Thyroid gland (tissue), 4 donors: ENCODE measurements around the gene PFDN1.

Experiments used
- POLR2A ChIP-seq, 2 donors: fragments of 450-650 bp; IDR thresholded peaks; one replicate each; pipeline ENCODE4 v1.6.1; 2017; ENCODE audit warnings: antibody characterized with exemption in 2 of 2, mild to moderate bottlenecking in 2 of 2, moderate library complexity in 1 of 2
- TF ChIP-seq, protein P1 (sequence below), 6 experiments: fragments of 200-600 bp in 3 of 6; fragments of 450-650 bp in 3 of 6; sonication (generic) in 3 of 6; IDR thresholded peaks; one replicate each; pipeline ENCODE4 v1.5.1; 2016 to 2019; ENCODE audit warnings: antibody characterized with exemption in 6 of 6, mild to moderate bottlenecking in 2 of 6, inconsistent platforms in 1 of 6, moderate library complexity in 1 of 6

DNA sequence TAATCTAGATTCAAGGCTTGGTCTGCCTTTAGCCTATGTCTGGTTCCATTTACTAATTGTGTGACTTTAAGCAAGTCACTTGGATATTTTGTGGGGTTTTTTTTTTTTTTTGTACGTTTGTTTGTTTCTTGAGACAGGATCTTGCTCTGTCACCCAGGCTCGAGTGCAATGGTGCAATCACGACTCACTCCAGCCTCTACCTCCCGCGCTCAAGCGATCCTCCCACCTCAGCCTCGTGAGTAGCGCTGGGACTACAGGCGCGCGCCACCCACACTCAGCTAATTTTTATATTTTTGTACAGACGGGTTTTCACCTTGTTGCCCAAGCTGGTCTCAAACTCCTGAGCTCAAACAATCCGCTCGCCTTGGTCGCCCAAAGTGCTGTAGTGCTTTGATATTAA lies 1.1 kb upstream of the PFDN1 start:
- TF ChIP-seq, protein P1, sequence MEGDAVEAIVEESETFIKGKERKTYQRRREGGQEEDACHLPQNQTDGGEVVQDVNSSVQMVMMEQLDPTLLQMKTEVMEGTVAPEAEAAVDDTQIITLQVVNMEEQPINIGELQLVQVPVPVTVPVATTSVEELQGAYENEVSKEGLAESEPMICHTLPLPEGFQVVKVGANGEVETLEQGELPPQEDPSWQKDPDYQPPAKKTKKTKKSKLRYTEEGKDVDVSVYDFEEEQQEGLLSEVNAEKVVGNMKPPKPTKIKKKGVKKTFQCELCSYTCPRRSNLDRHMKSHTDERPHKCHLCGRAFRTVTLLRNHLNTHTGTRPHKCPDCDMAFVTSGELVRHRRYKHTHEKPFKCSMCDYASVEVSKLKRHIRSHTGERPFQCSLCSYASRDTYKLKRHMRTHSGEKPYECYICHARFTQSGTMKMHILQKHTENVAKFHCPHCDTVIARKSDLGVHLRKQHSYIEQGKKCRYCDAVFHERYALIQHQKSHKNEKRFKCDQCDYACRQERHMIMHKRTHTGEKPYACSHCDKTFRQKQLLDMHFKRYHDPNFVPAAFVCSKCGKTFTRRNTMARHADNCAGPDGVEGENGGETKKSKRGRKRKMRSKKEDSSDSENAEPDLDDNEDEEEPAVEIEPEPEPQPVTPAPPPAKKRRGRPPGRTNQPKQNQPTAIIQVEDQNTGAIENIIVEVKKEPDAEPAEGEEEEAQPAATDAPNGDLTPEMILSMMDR (IDR thresholded peaks at IDR 0.05), result no peak
- TF ChIP-seq POLR2A (IDR thresholded peaks at IDR 0.05), result no peak
